HG03066 (cell line): ENCODE data around the gene TACR2.
A peak's percentile ranks its signal among the peaks of the same experiment; 100 is the strongest.

Experiments used
- ATAC-seq: cut with Tn5 transposase; IDR thresholded peaks from one replicate; pipeline ENCODE4 v1.9.1; 2021; ENCODE audit warnings: low read depth; ENCODE audit not compliant: unreplicated experiment

Gene TACR2

DNA sequence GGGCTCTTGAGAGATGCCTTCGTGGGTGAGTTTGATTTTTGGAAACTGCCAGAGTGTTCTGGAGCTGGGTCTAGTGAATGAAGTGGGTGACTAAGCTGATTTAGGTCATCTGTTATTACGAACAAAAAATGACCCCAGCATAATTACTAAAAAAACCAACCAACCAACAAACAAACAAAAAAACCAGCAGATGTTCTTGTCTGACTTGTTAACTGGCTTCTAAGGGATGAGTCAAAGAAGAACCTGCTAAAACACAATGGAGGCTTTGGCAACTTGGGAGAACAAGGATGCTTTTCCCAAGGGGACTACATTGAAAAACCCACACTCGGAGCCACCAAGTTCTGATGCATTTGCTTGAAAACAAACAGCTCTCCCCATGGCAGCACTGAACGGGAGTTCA lies 11.5 kb downstream of the TACR2 start:
- ATAC-seq: no peak

DNA sequence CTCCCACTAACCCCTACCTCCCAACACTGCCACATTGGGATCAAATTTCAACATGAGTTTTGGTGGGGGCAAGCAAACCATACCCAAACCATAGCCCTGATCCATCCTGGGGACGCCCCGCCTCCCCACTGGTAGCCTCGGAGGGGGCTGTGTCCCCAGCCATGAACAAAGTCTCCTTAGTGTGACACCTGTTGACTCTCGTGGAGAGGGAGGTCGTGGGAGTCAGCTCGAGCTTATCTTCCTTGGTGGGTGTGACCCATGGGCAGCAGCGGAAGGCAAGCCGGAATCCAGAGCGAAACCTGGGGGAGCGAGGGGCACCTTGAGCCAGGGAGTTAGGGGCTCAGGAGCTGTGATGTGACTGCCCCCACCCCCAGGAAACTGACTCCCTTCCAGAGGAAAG lies 11.9 kb downstream of the TACR2 start:
- ATAC-seq: no peak

GRCh38 chr10:69403519-69403918 lies 13.2 kb downstream of the TACR2 start:
- no peak for ATAC-seq

GRCh38 chr10:69403066-69403465 lies 13.7 kb downstream of the TACR2 start:
- ATAC-seq: no peak

GRCh38 chr10:69402386-69402785 lies 14.3 kb downstream of the TACR2 start:
- no peak for ATAC-seq

DNA sequence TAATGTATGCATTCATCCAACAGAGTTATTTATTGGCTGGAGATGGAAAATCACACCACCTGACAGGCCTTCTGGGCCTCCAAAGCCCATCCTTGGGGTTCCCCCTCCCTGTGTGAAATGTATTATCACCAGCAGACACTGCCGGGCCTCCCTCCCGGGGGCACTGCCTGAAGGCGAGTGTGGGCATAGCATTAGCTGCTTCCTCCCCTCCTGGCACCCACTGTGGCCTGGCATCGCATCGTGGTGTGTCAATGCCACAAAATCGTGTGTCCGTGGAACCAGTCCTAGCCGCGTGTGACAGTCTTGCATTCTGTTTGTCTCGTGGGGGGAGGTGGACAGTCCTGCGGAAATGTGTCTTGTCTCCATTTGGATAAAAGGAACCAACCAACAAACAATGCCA lies 15.3 kb downstream of the TACR2 start:
- no peak for ATAC-seq

DNA sequence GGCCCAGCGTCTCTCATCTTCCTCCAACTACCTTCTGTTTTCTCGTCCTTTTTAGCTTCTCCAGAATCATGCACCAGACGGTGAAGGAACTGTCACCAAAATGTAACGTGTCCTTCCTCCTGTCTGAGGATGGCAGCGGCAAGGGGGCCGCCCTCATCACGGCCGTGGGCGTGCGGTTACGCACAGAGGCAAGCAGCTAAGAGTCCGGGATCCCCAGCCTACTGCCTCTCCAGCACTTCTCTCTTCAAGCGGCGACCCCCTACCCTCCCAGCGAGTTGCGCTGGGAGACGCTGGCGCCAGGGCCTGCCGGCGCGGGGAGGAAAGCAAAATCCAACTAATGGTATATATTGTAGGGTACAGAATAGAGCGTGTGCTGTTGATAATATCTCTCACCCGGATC lies 15.8 kb downstream of the TACR2 start:
- ATAC-seq: no peak

GRCh38 chr10:69398466-69398865 lies 18.3 kb downstream of the TACR2 start:
- ATAC-seq: no peak

GRCh38 chr10:69397972-69398371 lies 18.7 kb downstream of the TACR2 start:
- no peak for ATAC-seq

- ATAC-seq: no peak
Observed at GRCh38 chr10:69394020-69394419, 22.7 kb downstream of the TACR2 start.

GRCh38 chr10:69392481-69393000 lies 24.2 kb downstream of the TACR2 start:
- ATAC-seq: peak; percentile 82

GRCh38 chr10:69391158-69391557 lies 25.6 kb downstream of the TACR2 start:
- no peak for ATAC-seq

GRCh38 chr10:69389827-69390490 lies 26.8 kb downstream of the TACR2 start:
- no peak for ATAC-seq

- ATAC-seq: no peak
Observed at GRCh38 chr10:69388488-69388887, 28.2 kb downstream of the TACR2 start.

- no peak for ATAC-seq
Observed at GRCh38 chr10:69387500-69387899, 29.2 kb downstream of the TACR2 start.

GRCh38 chr10:69385454-69386350 lies 31.0 kb downstream of the TACR2 start:
- ATAC-seq: no peak

GRCh38 chr10:69384320-69384719 lies 32.4 kb downstream of the TACR2 start:
- ATAC-seq: no peak

DNA sequence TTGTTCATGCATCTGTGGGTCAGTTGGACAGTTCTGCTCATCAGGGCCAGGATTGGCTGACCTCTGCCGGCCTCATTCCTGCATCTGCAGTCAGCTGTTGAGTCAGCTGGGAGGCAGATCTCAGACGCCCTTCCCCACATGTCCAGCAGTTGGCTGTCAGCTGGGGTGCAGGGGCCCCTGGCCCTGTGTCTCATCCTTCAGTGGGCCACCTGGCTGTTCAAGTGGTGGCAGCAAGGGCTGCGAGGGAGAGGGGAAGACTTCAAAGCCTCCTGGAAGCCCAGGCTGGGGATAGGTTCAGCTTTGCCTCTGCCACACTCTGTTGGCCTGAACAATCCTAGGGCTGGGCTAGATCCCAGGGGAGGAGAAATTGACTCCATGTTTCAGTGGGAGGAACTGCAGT lies 33.2 kb downstream of the TACR2 start:
- ATAC-seq: no peak

DNA sequence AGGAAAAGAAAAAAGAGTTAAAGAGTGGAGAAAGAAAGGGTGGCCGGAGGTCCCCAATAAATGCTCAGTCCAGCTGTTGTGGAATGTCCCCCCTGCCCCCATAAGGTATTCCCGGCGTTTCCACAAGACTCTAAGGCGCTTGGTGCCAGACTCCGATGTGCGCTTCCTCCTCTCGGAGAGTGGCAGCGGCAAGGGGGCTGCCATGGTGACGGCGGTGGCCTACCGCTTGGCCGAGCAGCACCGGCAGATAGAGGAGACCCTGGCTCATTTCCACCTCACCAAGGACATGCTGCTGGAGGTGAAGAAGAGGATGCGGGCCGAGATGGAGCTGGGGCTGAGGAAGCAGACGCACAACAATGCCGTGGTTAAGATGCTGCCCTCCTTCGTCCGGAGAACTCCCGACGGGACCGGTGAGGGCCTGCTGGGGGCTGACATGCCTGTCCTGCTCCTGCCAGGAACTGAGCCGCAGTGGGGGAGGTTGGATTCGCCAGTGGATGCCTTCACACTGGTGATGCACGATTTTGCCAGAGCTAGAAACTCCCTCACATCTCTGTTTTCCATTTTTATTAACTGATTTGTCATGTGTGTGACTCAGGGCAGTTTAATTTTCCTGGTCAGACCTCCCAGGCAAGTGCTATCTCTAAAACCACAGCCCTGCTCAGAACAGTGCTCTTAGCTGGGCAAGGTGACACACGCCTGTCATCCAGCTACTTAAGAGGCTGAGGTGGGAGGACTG lies 34.2 kb downstream of the TACR2 start:
- ATAC-seq: no peak

DNA sequence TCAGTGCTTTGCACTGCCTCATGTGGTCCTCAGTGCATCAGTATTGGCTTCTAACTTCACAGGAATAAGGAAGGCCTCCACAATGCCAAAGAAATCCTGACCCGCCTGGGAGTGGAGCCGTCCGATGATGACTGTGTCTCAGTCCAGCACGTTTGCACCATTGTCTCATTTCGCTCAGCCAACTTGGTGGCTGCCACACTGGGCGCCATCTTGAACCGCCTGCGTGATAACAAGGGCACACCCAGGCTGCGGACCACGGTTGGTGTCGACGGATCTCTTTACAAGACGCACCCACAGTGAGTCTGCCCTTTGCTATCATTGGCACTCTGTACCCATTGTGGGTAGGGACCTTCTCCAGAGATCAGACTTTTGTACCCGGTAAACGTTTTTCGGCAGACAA lies 36.9 kb downstream of the TACR2 start:
- ATAC-seq: no peak

DNA sequence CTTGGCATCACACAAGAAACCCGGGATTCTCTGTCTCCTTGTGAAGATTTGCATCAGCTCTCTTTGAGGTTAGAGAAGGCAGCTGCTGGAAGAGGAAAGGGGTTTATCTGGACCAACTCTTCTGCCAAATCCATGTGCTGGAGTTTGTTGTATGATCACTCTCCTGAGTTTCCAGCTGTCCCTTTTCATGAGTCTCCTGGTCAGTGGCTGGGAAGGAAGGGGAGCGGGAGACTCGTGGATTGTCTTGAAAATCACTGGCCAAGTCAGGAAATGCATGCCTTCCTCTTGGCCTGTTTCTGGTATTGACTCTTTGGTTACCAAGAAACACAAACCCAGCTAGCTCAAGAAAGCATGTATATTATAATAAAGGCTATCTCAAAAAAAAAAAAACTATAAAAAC lies 38.8 kb downstream of the TACR2 start:
- ATAC-seq: no peak
